ENCODE measurements around the gene GRIN2A. TPM values are rescaled to one million over a fixed set of nuclear protein-coding genes. Genes with fewer than 3 reads are reported as not detected.

The GRIN2A gene
- 0.05 TPM for polyA plus RNA-seq (2013, experiment 1 of 2; ENCODE audit: insufficient read length)
- polyA plus RNA-seq (2013, experiment 2 of 2; ENCODE audit: insufficient read length) = 0.06 TPM

GRCh38 chr16:10182222-10183053 is at the start of gene GRIN2A:
TSS of gene GRIN2A (minus strand) at chr16:10182428. CDS start at chr16:10180411, 2,017 bp downstream.
- DNase-seq = no peak

DNA sequence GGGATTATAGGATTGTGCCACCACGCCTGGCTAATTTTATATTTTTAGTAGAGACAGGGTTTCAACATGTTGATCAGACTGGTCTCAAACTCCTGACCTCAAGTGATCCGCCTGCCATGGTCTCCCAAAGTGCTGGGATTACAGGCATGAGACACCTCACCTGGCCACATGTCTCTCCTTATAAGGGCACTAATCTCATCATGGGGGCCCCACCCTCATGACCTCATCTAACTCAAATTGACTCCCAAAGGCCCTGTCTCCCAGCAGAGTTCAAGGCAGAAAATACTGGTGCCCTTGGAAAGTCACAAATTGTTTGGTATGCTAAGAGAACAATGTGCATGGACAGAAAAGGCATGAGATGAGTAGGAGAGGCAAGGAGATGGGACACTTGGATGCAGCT is 49.3 kb upstream of the GRIN2A start:
- no peak for DNase-seq

DNA sequence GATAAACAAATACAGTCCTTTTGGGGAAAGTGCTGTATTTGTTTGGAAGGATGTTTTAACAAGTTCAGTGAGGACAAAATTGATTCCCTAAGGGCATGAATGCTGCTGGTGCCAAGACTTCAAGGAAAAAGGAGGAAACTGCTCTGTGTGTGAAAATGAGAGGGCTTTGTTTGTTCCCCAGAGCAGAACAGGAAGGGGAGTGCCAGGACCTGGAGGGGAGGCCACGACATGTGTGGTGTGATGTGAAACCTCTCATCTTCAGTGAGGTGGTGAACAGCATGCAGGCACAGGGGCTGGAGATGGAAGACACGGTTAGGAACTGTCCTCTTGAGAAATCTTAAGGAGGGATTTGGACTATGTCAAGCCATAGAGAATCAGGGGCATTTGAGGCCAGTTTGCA is 46.6 kb upstream of the GRIN2A start:
- DNase-seq = no peak

GRCh38 chr16:10226987-10227306 is 44.7 kb upstream of the GRIN2A start:
- no peak for DNase-seq

- no peak for DNase-seq
These were observed 44.1 kb upstream of the GRIN2A start for GRCh38 chr16:10226141-10226986.

- DNase-seq = no peak
These were observed 43.4 kb upstream of the GRIN2A start for GRCh38 chr16:10225653-10226052.

- no peak for DNase-seq
These were observed 42.6 kb upstream of the GRIN2A start for GRCh38 chr16:10224850-10225249.

GRCh38 chr16:10220942-10221341 is 38.7 kb upstream of the GRIN2A start:
- DNase-seq = no peak

GRCh38 chr16:10219742-10220141 is 37.5 kb upstream of the GRIN2A start:
- no peak for DNase-seq

- DNase-seq = no peak
These were observed 36.4 kb upstream of the GRIN2A start for GRCh38 chr16:10218490-10219206.

DNA sequence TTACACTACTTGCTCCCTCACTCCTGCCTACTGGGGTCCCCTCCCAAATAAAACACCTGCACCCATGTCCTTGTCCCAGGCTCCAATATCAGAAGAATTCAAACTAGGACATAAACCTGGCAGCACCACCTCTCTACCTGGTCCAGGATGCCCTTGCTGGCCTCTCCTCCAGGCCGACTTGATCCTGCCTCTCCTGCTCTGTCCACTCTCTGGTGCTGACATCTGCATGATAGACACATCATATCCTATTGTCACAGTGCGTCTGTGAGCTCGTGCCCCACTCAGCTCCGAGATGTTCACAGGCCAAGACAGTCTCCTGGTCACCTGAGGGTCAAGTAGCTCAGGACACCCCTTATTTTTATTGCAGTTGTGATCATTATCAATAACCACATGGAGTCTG is 31.5 kb upstream of the GRIN2A start:
- DNase-seq = no peak

- no peak for DNase-seq
These were observed 28.7 kb upstream of the GRIN2A start for GRCh38 chr16:10210944-10211343.

- DNase-seq = no peak
These were observed 24.6 kb upstream of the GRIN2A start for GRCh38 chr16:10206865-10207264.

GRCh38 chr16:10206215-10206614 is 24.0 kb upstream of the GRIN2A start:
- DNase-seq = no peak

- no peak for DNase-seq
These were observed 23.5 kb upstream of the GRIN2A start for GRCh38 chr16:10205688-10206087.

DNA sequence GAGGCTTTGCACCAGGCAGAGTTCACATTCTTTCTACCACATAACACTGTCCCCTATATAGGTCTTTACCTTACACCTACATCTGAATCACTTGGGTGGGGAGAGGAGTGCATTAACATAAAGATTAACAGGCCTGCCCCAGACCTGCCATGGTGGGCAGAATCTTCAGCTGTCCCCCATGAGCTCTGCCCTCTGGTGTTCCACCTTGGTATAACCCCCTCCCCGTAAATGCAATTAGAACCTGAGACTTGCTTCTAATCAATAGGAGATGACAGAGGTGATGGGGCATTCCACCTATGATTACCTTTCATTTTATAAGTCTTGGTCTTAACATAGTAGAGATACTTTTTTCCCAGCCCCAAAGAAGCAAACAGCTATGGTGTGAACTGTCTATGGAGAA is 20.4 kb upstream of the GRIN2A start:
- no peak for DNase-seq

- no peak for DNase-seq
These were observed 18.7 kb upstream of the GRIN2A start for GRCh38 chr16:10200637-10201586.

DNA sequence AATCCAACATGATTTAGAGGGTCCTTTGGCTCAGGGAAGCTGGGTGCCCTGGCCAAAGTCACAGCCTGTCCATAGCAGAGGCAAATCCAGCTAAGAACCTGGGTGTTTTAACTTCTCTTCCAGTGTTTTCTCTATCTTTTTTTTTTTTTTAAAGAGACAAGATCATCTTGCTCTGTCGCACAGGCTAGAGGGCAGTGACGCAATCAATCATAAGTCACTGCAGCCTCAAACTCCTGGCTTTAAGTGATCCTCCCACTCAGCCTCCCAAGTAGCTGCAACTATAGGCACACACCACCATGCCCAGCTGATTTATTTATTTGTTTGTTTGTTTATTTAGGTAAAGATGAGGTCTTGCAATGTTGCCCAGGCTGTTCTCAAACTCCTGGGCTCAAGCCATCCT is 14.8 kb upstream of the GRIN2A start:
- no peak for DNase-seq

GRCh38 chr16:10191096-10191495 is 8.9 kb upstream of the GRIN2A start:
- DNase-seq = no peak

DNA sequence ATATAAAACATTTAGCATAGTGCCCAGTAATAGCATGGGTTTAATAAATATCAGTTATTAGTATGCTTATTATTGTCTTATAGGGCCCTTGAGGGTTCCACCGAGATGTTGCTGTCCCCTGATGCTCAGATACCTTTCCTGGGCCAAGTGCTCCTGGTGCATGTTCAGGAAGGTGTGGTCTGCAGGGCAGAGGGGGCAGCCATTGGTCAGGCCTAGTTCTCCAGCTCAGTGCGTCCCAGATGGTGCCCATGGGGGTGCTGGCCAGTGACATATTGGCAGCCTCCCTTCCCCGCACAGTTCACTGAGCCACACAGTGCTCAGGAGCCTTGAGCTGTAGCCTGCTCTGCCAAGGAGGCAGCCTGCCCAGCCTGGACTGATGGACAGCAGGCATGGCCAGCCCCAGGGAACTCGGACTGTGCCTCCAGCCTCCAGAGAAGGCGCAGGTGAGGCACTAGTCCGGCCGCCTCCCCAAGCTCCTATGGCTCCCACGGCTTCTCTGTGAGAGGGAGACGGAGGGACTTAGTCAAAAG is 7.7 kb upstream of the GRIN2A start:
- no peak for DNase-seq

DNA sequence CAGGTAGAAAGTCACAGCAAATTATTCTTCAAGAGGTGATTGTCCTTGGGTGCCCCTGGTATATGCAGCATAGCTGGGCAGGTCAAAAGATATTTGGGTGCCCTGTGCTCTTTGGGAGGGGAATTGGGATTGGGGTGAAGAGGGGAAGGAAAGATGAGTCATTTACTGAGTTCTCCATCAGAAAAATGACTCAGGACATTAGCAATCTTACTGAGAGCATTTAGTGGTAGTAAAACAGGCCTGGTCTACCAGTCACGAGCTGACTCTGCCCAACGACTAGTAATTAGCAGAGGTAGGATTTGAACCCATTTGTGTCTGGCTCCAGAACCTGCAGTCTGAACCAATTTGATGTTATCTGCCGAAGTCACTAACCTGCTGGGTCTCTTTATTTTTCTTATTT is 6.0 kb upstream of the GRIN2A start:
- DNase-seq = no peak

Data from fibroblast of skin of abdomen (primary cell).